BLaER1 (cell line): ENCODE measurements around the gene DAPK3.

Experiments used
- H3K27ac ChIP-seq: shearing (Covaris generic); formaldehyde crosslinking; 2 replicates; pipeline ENCODE4 v1.8.1; 2022
- H3K27me3 ChIP-seq: shearing (Covaris generic); formaldehyde crosslinking; 2 replicates; pipeline ENCODE4 v1.8.1; 2022
- H3K36me3 ChIP-seq: shearing (Covaris generic); formaldehyde crosslinking; 2 replicates; pipeline ENCODE4 v1.8.1; 2022
- H3K4me1 ChIP-seq: shearing (Covaris generic); formaldehyde crosslinking; 2 replicates; pipeline ENCODE4 v1.8.1; 2022
- H3K4me2 ChIP-seq: shearing (Covaris generic); formaldehyde crosslinking; 2 replicates; pipeline ENCODE4 v1.8.1; 2022
- H3K4me3 ChIP-seq: shearing (Covaris generic); formaldehyde crosslinking; 2 replicates; pipeline ENCODE4 v1.8.1; 2022
- H3K9ac ChIP-seq: shearing (Covaris generic); formaldehyde crosslinking; 2 replicates; pipeline ENCODE4 v1.8.1; 2022
- H3K9me3 ChIP-seq: shearing (Covaris generic); formaldehyde crosslinking; 2 replicates; pipeline ENCODE4 v1.8.1; 2022
- H4K20me1 ChIP-seq: shearing (Covaris generic); formaldehyde crosslinking; 2 replicates; pipeline ENCODE4 v1.8.1; 2022
- Cebpa-rat ChIP-seq: shearing (Covaris generic); IDR thresholded peaks from 2 replicates; pipeline ENCODE4 v1.8.1; 2022

DAPK3 gene

GRCh38 chr19:3982701-3983541, 12.0 kb upstream of the DAPK3 start:
- peak overlapping the region; percentile 98 for H3K27ac ChIP-seq
- H3K27me3 ChIP-seq = no peaks in the 10 kb centered on the region
- H3K4me3 ChIP-seq = peak overlapping the region; percentile 97
- no peaks in the 10 kb centered on the region for H3K9me3 ChIP-seq
- peak overlapping the region; percentile 99 for H3K4me2 ChIP-seq
- H3K4me1 ChIP-seq = peaks cover 81% of the 10 kb centered on the region
- peak overlapping the region; percentile 100 for H3K9ac ChIP-seq
- TF ChIP-seq Cebpa-rat = no peak
- peaks cover 68% of the 10 kb centered on the region for H3K36me3 ChIP-seq
- H4K20me1 ChIP-seq = peaks cover 73% of the 10 kb centered on the region

- Histone ChIP-seq H3K27ac (peak overlapping the region; percentile 62), H3K4me3 (peak overlapping the region; percentile 97; the same call in 1 of the 2 replicates), H3K9me3 (no peaks in the 10 kb centered on the region), H3K27me3 (no peaks in the 10 kb centered on the region), H4K20me1 (peaks cover 82% of the 10 kb centered on the region), H3K4me2 (peak overlapping the region; percentile 99), H3K9ac (peak overlapping the region; percentile 100), H3K36me3 (peaks cover 77% of the 10 kb centered on the region), H3K4me1 (peaks cover 83% of the 10 kb centered on the region)
- TF ChIP-seq Cebpa-rat = no peak
These were observed 11.1 kb upstream of the DAPK3 start for GRCh38 chr19:3981736-3982681.

GRCh38 chr19:3981373-3981735, 10.5 kb upstream of the DAPK3 start:
- peak overlapping the region; percentile 62 for H3K27ac ChIP-seq
- peak overlapping the region; percentile 72 for H3K9ac ChIP-seq
- peaks cover 83% of the 10 kb centered on the region for H3K4me1 ChIP-seq
- H3K4me3 ChIP-seq = peak overlapping the region; percentile 40
- no peaks in the 10 kb centered on the region for H3K27me3 ChIP-seq
- H3K9me3 ChIP-seq = no peaks in the 10 kb centered on the region
- peak overlapping the region; percentile 99 for H3K4me2 ChIP-seq
- peaks cover 84% of the 10 kb centered on the region for H3K36me3 ChIP-seq
- H4K20me1 ChIP-seq = peaks cover 89% of the 10 kb centered on the region
- TF ChIP-seq Cebpa-rat = no peak

DNA sequence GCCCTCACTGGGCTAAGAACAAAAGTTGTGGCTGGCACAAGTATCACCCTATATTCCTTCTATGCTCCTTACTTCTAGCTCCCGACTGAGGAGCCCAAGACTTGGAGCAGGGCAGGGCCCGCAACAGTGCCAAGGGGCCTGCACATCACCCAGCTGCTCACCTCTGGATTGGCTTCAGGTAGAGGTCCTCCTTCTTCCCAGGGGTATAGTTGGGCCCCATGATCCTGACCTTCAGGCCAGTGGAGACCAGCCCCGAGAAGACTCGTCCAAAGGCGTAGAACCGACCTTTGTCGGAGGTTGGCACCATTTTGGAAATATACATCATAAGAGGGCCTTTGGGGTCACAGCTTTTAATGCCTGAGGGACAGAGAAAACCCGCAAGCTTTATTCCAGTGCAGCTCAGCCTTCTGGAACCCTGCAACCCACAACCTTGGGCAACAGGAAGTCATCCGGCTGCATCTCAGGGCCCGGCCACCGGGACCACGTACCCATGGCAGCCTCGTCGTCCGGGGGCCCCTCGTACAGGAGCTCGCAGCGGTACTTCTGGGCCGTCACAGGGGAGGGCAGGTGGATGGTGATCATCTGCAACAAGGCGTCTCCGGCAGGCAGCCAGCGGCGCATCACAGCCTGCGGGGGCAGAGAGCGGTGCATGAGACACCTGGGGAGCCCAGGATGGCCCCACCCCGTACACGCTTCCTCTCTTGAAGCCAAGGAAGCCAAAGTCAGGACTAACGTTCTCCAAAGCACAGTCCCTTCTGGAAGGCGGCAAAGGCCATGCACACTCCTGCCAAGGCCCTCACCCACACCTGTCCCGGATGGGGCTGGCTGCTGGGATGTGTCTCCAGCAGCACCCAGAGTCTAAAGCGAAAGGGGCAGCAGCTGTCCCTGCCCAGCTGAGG, 9.7 kb upstream of the DAPK3 start:
- peak overlapping the region; percentile 99 for H3K4me2 ChIP-seq

GRCh38 chr19:3979674-3980352, 8.9 kb upstream of the DAPK3 start:
- TF ChIP-seq Cebpa-rat = no peak
- peak overlapping the region; percentile 62 for H3K27ac ChIP-seq
- peak overlapping the region; percentile 72; the same call in 1 of the 2 replicates for H3K9ac ChIP-seq

More for the DNA sequence above, 9.7 kb upstream of the DAPK3 start:
- Histone ChIP-seq H3K4me3 (peak overlapping the region; percentile 40), H3K9me3 (no peaks in the 10 kb centered on the region), H3K27me3 (no peaks in the 10 kb centered on the region), H3K27ac (peak overlapping the region; percentile 62), H4K20me1 (peaks cover 96% of the 10 kb centered on the region), H3K36me3 (peaks cover 90% of the 10 kb centered on the region), H3K4me1 (peaks cover 83% of the 10 kb centered on the region), H3K9ac (peak overlapping the region; percentile 72)
- TF ChIP-seq Cebpa-rat = 0 out of 2 replicates have a peak, but pooled peaks have one; percentile 57

DNA sequence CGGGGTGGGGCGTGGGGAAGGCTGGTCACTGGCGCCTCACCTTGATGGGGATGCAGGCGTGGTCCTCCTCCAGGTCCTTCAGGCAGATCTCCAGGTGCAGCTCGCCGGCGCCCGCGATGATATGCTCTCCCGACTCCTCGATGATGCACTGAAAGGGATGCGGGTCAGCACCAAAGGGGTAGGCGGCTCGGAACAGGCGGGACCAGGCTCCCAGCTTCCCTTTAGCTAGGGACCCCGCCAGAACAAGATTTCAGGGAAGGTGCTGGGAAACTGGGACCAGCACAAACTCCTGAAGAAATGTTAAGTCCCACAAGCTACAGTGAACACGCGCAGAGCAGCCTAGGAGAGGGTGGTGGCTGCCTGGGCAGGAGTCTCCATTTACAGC, 8.4 kb upstream of the DAPK3 start:
- H3K4me3 ChIP-seq = no peak overlapping the region
- H3K36me3 ChIP-seq = peaks cover 94% of the 10 kb centered on the region
- peaks cover 82% of the 10 kb centered on the region for H3K4me1 ChIP-seq
- H3K9ac ChIP-seq = no peak overlapping the region; the same call in 1 of the 2 replicates
- H3K4me2 ChIP-seq = peak overlapping the region; percentile 99
- H3K27me3 ChIP-seq = no peaks in the 10 kb centered on the region
- H3K9me3 ChIP-seq = no peaks in the 10 kb centered on the region
- no peak for TF ChIP-seq Cebpa-rat
- H3K27ac ChIP-seq = peak overlapping the region; percentile 62; the same call in 1 of the 2 replicates
- H4K20me1 ChIP-seq = peaks cover 96% of the 10 kb centered on the region

More at GRCh38 chr19:3979674-3980352, 8.9 kb upstream of the DAPK3 start:
- Histone ChIP-seq H4K20me1 (peaks cover 100% of the 10 kb centered on the region), H3K4me3 (no peak overlapping the region), H3K36me3 (peaks cover 98% of the 10 kb centered on the region), H3K9me3 (no peaks in the 10 kb centered on the region), H3K4me2 (peak overlapping the region; percentile 99), H3K27me3 (no peaks in the 10 kb centered on the region), H3K4me1 (peaks cover 82% of the 10 kb centered on the region)

DNA sequence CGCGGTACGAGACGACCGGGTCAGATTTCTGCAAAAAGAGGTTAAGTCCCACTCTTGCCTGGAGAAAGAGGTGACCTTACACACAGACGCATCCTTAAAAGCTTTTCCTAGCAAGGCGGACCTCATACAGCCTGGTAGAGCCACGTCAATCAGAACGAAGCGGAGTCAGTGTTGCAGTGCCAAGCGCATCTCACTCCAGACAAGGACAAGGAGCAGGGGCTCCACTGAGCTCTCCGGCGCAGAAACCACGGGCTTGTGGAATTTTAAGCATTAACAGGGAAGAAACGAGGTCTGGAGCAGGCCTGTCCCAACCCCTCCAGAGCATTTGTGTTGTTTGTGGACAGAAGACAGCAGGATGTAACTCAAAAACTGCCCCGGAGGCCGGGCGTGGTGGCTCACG, 7.2 kb upstream of the DAPK3 start:
- TF ChIP-seq Cebpa-rat = no peak
- Histone ChIP-seq H3K4me1 (peaks cover 71% of the 10 kb centered on the region), H3K36me3 (peaks cover 82% of the 10 kb centered on the region), H3K4me2 (peak overlapping the region; percentile 36; the same call in 1 of the 2 replicates), H3K27me3 (no peaks in the 10 kb centered on the region), H3K27ac (no peak overlapping the region), H3K4me3 (no peak overlapping the region), H4K20me1 (peaks cover 84% of the 10 kb centered on the region), H3K9me3 (no peaks in the 10 kb centered on the region), H3K9ac (no peak overlapping the region)

- H3K4me2 ChIP-seq = peak overlapping the region; percentile 36
- H3K27me3 ChIP-seq = no peaks in the 10 kb centered on the region
- no peak for TF ChIP-seq Cebpa-rat
- peaks cover 65% of the 10 kb centered on the region for H3K4me1 ChIP-seq
- no peak overlapping the region for H3K4me3 ChIP-seq
- H3K36me3 ChIP-seq = peaks cover 80% of the 10 kb centered on the region
- H4K20me1 ChIP-seq = peaks cover 83% of the 10 kb centered on the region
- H3K9ac ChIP-seq = peak overlapping the region; percentile 21; the same call in 1 of the 2 replicates
- H3K27ac ChIP-seq = no peak overlapping the region
- no peaks in the 10 kb centered on the region for H3K9me3 ChIP-seq
These were observed 6.6 kb upstream of the DAPK3 start for GRCh38 chr19:3977242-3978143.
